SK-N-SH (cell line): ENCODE results near the gene SGMS2. TPM values are rescaled to one million over a fixed set of nuclear protein-coding genes. Genes with fewer than 3 reads are reported as not detected.

Experiments used
- CTCF ChIA-PET: fragments of 300-600, 350-600 bp; formaldehyde crosslinking; extraction: SDS; loops from one replicate; lab custom pipeline; 2021; lab: Yijun Ruan, JAX
- POLR2A ChIA-PET: fragments of 350-600 bp; sonication (Branson Sonifier 250); formaldehyde crosslinking; extraction: SDS; loops from one replicate; lab custom pipeline; 2020; ENCODE audit warnings: antibody characterized with exemption, inconsistent platforms; lab: Yijun Ruan, JAX
- DNase-seq: peaks from one replicate; pipeline ENCODE4 v3.0.0; 2012
- H2AFZ ChIP-seq: fragments of 200-600 bp; sonication (generic); 2 replicates; pipeline ENCODE4 v1.8.1; 2016; ENCODE audit warnings: antibody characterized with exemption, mild to moderate bottlenecking, low read depth
- H3F3A ChIP-seq: fragments of 200-600 bp; sonication (generic); replicated peaks from 2 replicates; pipeline ENCODE3; 2016; ENCODE audit warnings: antibody characterized with exemption, mild to moderate bottlenecking; ENCODE audit not compliant: insufficient read depth
- H3K27ac ChIP-seq, 2 experiments: fragments of 200-500 bp in 1 of 2; fragments of 200-600 bp in 1 of 2; sonication (Bioruptor generic) in 1 of 2; sonication (generic), shearing (Covaris generic) in 1 of 2; 2 replicates each; pipeline versions ENCODE4 v1.5.1 to v1.6.1; 2014 to 2016; ENCODE audit warnings: low read depth in 2 of 2, inconsistent platforms in 1 of 2, low read length in 1 of 2, mild to moderate bottlenecking in 1 of 2, mixed read lengths in 1 of 2
- H3K27me3 ChIP-seq: fragments of 200-600 bp; sonication (generic), shearing (Covaris generic); 2 replicates; pipeline ENCODE4 v1.6.1; 2016; ENCODE audit warnings: mixed run types; ENCODE audit not compliant: insufficient read depth
- H3K36me3 ChIP-seq, 2 experiments: fragments of 200-500 bp in 1 of 2; fragments of 200-600 bp in 1 of 2; sonication (Bioruptor generic) in 1 of 2; sonication (generic) in 1 of 2; replicated peaks in 1 of 2; 2 replicates each; pipeline versions ENCODE3 to v1.5.1; 2014 to 2016; ENCODE audit warnings: low read length in 1 of 2, mild to moderate bottlenecking in 1 of 2; ENCODE audit not compliant: insufficient read depth in 2 of 2, control insufficient read depth in 1 of 2
- H3K4me1 ChIP-seq, 2 experiments: fragments of 200-500 bp in 1 of 2; fragments of 200-600 bp in 1 of 2; sonication (Bioruptor generic) in 1 of 2; sonication (generic), shearing (Covaris generic) in 1 of 2; 2 replicates each; pipeline versions ENCODE4 v1.5.1 to v1.6.1; 2014 to 2016; ENCODE audit warnings: low read depth in 1 of 2, low read length in 1 of 2, mixed run types in 1 of 2; ENCODE audit not compliant: insufficient read depth in 2 of 2, control insufficient read depth in 1 of 2
- H3K4me2 ChIP-seq: fragments of 200-600 bp; sonication (generic), shearing (Covaris generic); 2 replicates; pipeline ENCODE4 v1.6.1; 2017; ENCODE audit warnings: mixed run types
- H3K4me3 ChIP-seq, 2 experiments: fragments of 200-500 bp in 1 of 2; fragments of 200-600 bp in 1 of 2; sonication (Bioruptor generic) in 1 of 2; sonication (generic), shearing (Covaris generic) in 1 of 2; 2 replicates each; pipeline versions ENCODE4 v1.5.1 to v1.8.1; 2014 to 2016; ENCODE audit warnings: low read depth in 2 of 2, inconsistent platforms in 1 of 2, low read length in 1 of 2, mild to moderate bottlenecking in 1 of 2, mixed read lengths in 1 of 2, moderate library complexity in 1 of 2
- H3K79me2 ChIP-seq: fragments of 200-600 bp; sonication (generic); 2 replicates; pipeline ENCODE4 v1.8.1; 2017; ENCODE audit warnings: mild to moderate bottlenecking; ENCODE audit not compliant: insufficient read depth
- H3K9ac ChIP-seq: fragments of 200-600 bp; sonication (generic); 2 replicates; pipeline ENCODE4 v1.6.1; 2017; ENCODE audit warnings: mixed run types
- H3K9me2 ChIP-seq: fragments of 200-600 bp; sonication (generic); 2 replicates; pipeline ENCODE4 v1.6.1; 2017; ENCODE audit warnings: mixed run types
- H3K9me3 ChIP-seq: fragments of 200-600 bp; sonication (generic); 2 replicates; pipeline ENCODE4 v1.6.1; 2017; ENCODE audit warnings: mixed run types, mild to moderate bottlenecking, moderate library complexity
- H4K20me1 ChIP-seq: fragments of 200-600 bp; sonication (generic); 2 replicates; pipeline ENCODE4 v1.6.1; 2017; ENCODE audit warnings: mild to moderate bottlenecking, mixed run types; ENCODE audit not compliant: insufficient read depth
- EP300 ChIP-seq, 2 experiments: IDR thresholded peaks; 2 replicates each; pipeline versions ENCODE4 v1.4.0 to v1.6.1; 2012; ENCODE audit warnings: borderline replicate concordance in 1 of 2, low read depth in 1 of 2, low read length in 1 of 2
- FOSL2 ChIP-seq: IDR thresholded peaks from 2 replicates; pipeline ENCODE4 v1.4.0; 2012; ENCODE audit warnings: low read depth, mild to moderate bottlenecking, moderate library complexity, borderline replicate concordance
- FOXM1 ChIP-seq: IDR thresholded peaks from 2 replicates; pipeline ENCODE4 v1.4.0; 2012; ENCODE audit warnings: low read depth, mild to moderate bottlenecking
- GABPA ChIP-seq: IDR thresholded peaks from 2 replicates; pipeline ENCODE4 v1.4.0; 2012; ENCODE audit warnings: low read depth, mild to moderate bottlenecking
- MXI1 ChIP-seq: IDR thresholded peaks from 2 replicates; pipeline ENCODE4 v1.6.1; 2012; ENCODE audit warnings: mild to moderate bottlenecking, low read depth, low read length, improper control_type of control experiment
- NFIC ChIP-seq: IDR thresholded peaks from 2 replicates; pipeline ENCODE4 v1.4.0; 2012; ENCODE audit warnings: borderline replicate concordance
- NRF1 ChIP-seq: IDR thresholded peaks from 2 replicates; pipeline ENCODE4 v1.6.1; 2012; ENCODE audit warnings: low read depth, mild to moderate bottlenecking, low read length
- RCOR1 ChIP-seq: fragments of 150-350 bp; IDR thresholded peaks from 2 replicates; pipeline ENCODE4 v1.6.1; 2017; ENCODE audit warnings: antibody characterized with exemption, low read length
- SIN3A ChIP-seq: IDR thresholded peaks from 2 replicates; pipeline ENCODE4 v1.6.1; 2012; ENCODE audit warnings: low read depth, mild to moderate bottlenecking, low read length, moderate library complexity, borderline replicate concordance
- SMC3 ChIP-seq: IDR thresholded peaks from 2 replicates; pipeline ENCODE4 v1.6.1; 2012; ENCODE audit warnings: low read depth, low read length, improper control_type of control experiment
- TAF1 ChIP-seq: IDR thresholded peaks from 2 replicates; pipeline ENCODE4 v1.6.1; 2012; ENCODE audit warnings: low read depth, mild to moderate bottlenecking, low read length, moderate library complexity, borderline replicate concordance
- TCF12 ChIP-seq: IDR thresholded peaks from 2 replicates; pipeline ENCODE4 v1.4.0; 2012
- TEAD4 ChIP-seq: IDR thresholded peaks from 2 replicates; pipeline ENCODE4 v1.4.0; 2012; ENCODE audit warnings: mild to moderate bottlenecking, borderline replicate concordance; ENCODE audit not compliant: insufficient read depth
- YY1 ChIP-seq: IDR thresholded peaks from 2 replicates; pipeline ENCODE4 v1.4.0; 2012; ENCODE audit warnings: low read depth, mild to moderate bottlenecking
- ZBTB33 ChIP-seq: IDR thresholded peaks from 2 replicates; pipeline ENCODE4 v1.4.0; 2012; ENCODE audit warnings: low read depth, borderline replicate concordance
- WGBS: methylation state at CpG from one replicate; pipeline ENCODE4 v1.1.6; 2017; ENCODE audit warnings: low lambda C conversion rate; 5-methylcytosine and 5-hydroxymethylcytosine counted together
- polyA plus RNA-seq, 3 experiments: library from polyadenylated mRNA; depleted of rRNA; stranded (reverse); fragments of >200 nt; gene quantifications; 2 replicates each; pipeline ENCODE4 v1.2.3, GENCODE V29; 2012
- TF ChIP-seq, protein P1 (sequence below): IDR thresholded peaks from 2 replicates; pipeline ENCODE4 v1.4.0; 2012; ENCODE audit warnings: low read depth
- TF ChIP-seq, protein P2 (sequence below): IDR thresholded peaks from 2 replicates; pipeline ENCODE4 v1.6.1; 2012; ENCODE audit warnings: mild to moderate bottlenecking, low read depth, low read length, moderate library complexity
- TF ChIP-seq, protein P3 (sequence below): IDR thresholded peaks from 2 replicates; pipeline ENCODE4; 2012
- TF ChIP-seq, protein P4 (sequence below): IDR thresholded peaks from 2 replicates; pipeline ENCODE4 v1.4.0; 2012; ENCODE audit warnings: low read depth, borderline replicate concordance
- TF ChIP-seq, protein P5 (sequence below): fragments of 150-350 bp; IDR thresholded peaks from 2 replicates; pipeline ENCODE4 v1.6.1; 2016; ENCODE audit warnings: mild to moderate bottlenecking, low read depth, low read length

The SGMS2 gene
- polyA plus RNA-seq, 1 of the 3 experiments (the other 2 are of a cell fraction): 0.82 TPM

GRCh38 chr4:107862658-107863057 lies 37.9 kb downstream of the SGMS2 start:
- H3K4me2 ChIP-seq: no peak overlapping the region
- no peak overlapping the region for H3K4me3 ChIP-seq
- DNase-seq: no peak
- no peaks in the 10 kb centered on the region; the same call in 1 of the 2 replicates for H3K27me3 ChIP-seq
- H3K79me2 ChIP-seq: no peaks in the 10 kb centered on the region
- H4K20me1 ChIP-seq: no peaks in the 10 kb centered on the region
- POLR2A ChIA-PET: no interaction called here
- H3K9me2 ChIP-seq: no peaks in the 10 kb centered on the region
- 4% methylated on average over 4 of the region's 5 CpGs for WGBS
- H2AFZ ChIP-seq: no peak overlapping the region
- H3K4me1 ChIP-seq: no peaks in the 10 kb centered on the region
- no peaks in the 10 kb centered on the region for H3K36me3 ChIP-seq
- CTCF ChIA-PET: no interaction called here
- H3F3A ChIP-seq: no peaks in the 10 kb centered on the region
- H3K9ac ChIP-seq: no peak overlapping the region
- H3K27ac ChIP-seq: no peak overlapping the region
- TF ChIP-seq TEAD4 (no peak), GABPA (no peak), ZBTB33 (no peak), TCF12 (no peak), MXI1 (no peak)
- TF ChIP-seq, protein P1, sequence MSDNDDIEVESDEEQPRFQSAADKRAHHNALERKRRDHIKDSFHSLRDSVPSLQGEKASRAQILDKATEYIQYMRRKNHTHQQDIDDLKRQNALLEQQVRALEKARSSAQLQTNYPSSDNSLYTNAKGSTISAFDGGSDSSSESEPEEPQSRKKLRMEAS: no peak
- TF ChIP-seq, protein P2, sequence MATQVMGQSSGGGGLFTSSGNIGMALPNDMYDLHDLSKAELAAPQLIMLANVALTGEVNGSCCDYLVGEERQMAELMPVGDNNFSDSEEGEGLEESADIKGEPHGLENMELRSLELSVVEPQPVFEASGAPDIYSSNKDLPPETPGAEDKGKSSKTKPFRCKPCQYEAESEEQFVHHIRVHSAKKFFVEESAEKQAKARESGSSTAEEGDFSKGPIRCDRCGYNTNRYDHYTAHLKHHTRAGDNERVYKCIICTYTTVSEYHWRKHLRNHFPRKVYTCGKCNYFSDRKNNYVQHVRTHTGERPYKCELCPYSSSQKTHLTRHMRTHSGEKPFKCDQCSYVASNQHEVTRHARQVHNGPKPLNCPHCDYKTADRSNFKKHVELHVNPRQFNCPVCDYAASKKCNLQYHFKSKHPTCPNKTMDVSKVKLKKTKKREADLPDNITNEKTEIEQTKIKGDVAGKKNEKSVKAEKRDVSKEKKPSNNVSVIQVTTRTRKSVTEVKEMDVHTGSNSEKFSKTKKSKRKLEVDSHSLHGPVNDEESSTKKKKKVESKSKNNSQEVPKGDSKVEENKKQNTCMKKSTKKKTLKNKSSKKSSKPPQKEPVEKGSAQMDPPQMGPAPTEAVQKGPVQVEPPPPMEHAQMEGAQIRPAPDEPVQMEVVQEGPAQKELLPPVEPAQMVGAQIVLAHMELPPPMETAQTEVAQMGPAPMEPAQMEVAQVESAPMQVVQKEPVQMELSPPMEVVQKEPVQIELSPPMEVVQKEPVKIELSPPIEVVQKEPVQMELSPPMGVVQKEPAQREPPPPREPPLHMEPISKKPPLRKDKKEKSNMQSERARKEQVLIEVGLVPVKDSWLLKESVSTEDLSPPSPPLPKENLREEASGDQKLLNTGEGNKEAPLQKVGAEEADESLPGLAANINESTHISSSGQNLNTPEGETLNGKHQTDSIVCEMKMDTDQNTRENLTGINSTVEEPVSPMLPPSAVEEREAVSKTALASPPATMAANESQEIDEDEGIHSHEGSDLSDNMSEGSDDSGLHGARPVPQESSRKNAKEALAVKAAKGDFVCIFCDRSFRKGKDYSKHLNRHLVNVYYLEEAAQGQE: no peak
- H3K9me3 ChIP-seq: no peaks in the 10 kb centered on the region

- no peak overlapping the region for H3K9ac ChIP-seq
- H3K9me2 ChIP-seq: no peaks in the 10 kb centered on the region
- TF ChIP-seq SIN3A: no peak
- TF ChIP-seq, protein P3, sequence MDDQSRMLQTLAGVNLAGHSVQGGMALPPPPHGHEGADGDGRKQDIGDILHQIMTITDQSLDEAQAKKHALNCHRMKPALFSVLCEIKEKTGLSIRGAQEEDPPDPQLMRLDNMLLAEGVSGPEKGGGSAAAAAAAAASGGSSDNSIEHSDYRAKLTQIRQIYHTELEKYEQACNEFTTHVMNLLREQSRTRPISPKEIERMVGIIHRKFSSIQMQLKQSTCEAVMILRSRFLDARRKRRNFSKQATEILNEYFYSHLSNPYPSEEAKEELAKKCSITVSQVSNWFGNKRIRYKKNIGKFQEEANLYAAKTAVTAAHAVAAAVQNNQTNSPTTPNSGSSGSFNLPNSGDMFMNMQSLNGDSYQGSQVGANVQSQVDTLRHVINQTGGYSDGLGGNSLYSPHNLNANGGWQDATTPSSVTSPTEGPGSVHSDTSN: no peak
- no peak for TF ChIP-seq YY1
- no peak for TF ChIP-seq TAF1
- no peak for TF ChIP-seq NFIC
- TF ChIP-seq RCOR1: no peak
- no peak for TF ChIP-seq FOXM1
- TF ChIP-seq GABPA: no peak
- TF ChIP-seq, protein P4, sequence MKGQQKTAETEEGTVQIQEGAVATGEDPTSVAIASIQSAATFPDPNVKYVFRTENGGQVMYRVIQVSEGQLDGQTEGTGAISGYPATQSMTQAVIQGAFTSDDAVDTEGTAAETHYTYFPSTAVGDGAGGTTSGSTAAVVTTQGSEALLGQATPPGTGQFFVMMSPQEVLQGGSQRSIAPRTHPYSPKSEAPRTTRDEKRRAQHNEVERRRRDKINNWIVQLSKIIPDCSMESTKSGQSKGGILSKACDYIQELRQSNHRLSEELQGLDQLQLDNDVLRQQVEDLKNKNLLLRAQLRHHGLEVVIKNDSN: no peak
- TF ChIP-seq, protein P5, sequence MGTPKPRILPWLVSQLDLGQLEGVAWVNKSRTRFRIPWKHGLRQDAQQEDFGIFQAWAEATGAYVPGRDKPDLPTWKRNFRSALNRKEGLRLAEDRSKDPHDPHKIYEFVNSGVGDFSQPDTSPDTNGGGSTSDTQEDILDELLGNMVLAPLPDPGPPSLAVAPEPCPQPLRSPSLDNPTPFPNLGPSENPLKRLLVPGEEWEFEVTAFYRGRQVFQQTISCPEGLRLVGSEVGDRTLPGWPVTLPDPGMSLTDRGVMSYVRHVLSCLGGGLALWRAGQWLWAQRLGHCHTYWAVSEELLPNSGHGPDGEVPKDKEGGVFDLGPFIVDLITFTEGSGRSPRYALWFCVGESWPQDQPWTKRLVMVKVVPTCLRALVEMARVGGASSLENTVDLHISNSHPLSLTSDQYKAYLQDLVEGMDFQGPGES: no peak
- no peak for TF ChIP-seq FOSL2
- TF ChIP-seq SMC3: no peak
- TF ChIP-seq EP300 (IDR thresholded peaks at IDR 0.05; ENCODE audit: borderline replicate concordance in 1 of 2, low read depth in 1 of 2, low read length in 1 of 2): no peak
- no peak for TF ChIP-seq NRF1
- no peaks in the 10 kb centered on the region for H3K4me1 ChIP-seq
- no peak for DNase-seq
- no peaks in the 10 kb centered on the region for H3K79me2 ChIP-seq
- H3K36me3 ChIP-seq: no peaks in the 10 kb centered on the region
- no peak overlapping the region for H3K4me3 ChIP-seq
- no peaks in the 10 kb centered on the region for H3K9me3 ChIP-seq
- CTCF ChIA-PET: no interaction called here
- no peak overlapping the region for H2AFZ ChIP-seq
- 45% methylated on average over 2 of the region's 2 CpGs for WGBS
- peaks cover 4% of the 10 kb centered on the region; the same call in 1 of the 2 replicates for H3K27me3 ChIP-seq
- H3K4me2 ChIP-seq: no peak overlapping the region
- POLR2A ChIA-PET: no interaction called here
- H3K27ac ChIP-seq: no peak overlapping the region
- no peaks in the 10 kb centered on the region for H3F3A ChIP-seq
- no peaks in the 10 kb centered on the region for H4K20me1 ChIP-seq
Observed at GRCh38 chr4:107863416-107863815, 38.7 kb downstream of the SGMS2 start.
